ENCODE results near the gene PA2G4.
A peak's percentile ranks its signal among the peaks of the same experiment; 100 is the strongest.
"Not testable (repeated sequence)": the region's sequence is repeated elsewhere in the genome, so short reads cannot be mapped to it uniquely, and the experiment has no call there.

PA2G4 gene

GRCh38 chr12:56155256-56155845, 51.0 kb downstream of the PA2G4 start:
- no peak for DNase-seq

GRCh38 chr12:56156464-56157200, 52.3 kb downstream of the PA2G4 start:
- not testable (repeated sequence) for DNase-seq

DNA sequence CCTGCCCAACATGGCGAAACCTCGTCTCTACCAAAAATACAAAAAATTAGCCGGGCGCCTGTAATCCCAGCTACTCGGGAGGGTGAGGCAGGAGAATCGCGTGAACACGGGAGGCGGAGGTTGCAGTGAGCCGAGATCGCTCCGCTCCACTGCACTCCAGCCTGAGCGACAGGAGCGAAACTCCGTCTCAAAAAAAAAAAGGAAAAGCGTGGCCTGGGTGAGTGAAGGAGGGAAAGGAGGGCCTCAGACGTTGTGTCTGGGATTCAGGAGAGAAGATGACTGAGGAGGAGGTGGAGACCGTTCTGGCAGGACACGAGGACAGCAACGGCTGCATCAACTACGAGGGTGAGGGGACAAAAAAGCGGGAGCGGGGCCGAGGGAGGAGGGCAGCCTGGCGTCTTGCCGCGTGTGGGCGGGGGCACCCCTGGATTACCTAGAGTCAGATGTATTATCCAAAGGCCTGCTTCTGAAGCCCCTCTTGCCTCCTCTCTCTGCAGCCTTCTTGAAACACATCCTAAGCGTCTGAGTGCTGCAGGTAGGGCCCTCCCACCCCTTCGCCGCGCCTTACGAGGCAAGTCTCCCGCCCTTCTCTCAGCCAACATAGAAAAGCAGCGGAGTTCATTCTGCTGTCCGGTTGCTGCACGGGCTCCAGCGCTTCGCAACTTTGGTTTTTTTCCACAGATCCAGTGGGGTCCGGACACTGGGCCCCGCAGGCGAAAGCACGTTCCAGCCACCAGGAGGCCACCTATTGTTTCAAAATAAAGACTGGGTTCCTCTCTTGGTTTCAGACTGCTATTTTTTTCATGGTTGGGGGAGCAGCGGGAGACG, 53.1 kb downstream of the PA2G4 start:
- DNase-seq, result peak; percentile 77

DNA sequence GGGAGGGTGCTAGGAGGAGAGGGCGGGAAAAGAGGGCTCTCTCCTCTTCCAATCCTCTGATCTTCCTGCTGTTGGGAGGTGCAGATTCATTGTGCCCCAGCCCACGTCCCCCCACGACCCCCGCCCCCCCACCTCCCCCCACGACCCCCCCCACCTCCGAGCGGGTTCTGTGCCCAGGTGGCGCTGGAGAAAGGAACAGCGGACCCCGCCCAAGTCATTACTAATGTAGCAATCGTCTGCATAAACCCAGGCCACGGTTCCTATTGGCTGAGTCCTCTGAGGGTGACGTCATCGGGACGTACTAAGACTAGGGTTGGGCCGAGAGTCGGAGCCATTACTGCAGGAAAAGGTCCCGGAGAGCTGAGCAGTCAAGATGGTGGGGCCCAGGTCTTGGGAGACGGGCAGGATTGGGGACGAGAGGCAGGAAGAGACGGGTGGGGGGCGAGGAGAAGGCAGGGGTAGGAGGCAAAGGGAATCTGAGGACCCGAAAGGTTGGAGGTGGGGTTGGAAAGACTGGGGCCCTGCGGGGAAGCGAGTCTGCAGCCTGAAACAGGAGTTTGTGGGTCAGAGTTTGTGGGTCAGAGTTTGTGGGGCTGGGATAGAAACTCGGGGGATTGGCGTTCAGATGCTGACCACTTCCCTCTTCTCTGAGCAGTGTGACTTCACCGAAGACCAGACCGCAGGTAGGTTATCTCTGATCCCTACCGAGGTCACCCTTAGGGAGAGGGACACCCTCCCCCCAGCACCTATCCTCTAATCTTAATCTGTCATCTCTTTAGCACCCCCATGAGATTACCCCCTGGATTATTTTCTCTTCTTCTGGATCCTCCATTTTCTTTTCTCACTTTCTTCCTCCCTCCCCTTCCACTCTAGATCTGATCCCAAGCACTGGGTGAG, 53.9 kb downstream of the PA2G4 start, which contains the start of gene MYL6:
Gene MYL6 (plus strand): TSS at position 331 of the 897 bp plus-strand sequence. CDS start 43 bp downstream, at position 374.
- DNase-seq, result peak; percentile 94

DNA sequence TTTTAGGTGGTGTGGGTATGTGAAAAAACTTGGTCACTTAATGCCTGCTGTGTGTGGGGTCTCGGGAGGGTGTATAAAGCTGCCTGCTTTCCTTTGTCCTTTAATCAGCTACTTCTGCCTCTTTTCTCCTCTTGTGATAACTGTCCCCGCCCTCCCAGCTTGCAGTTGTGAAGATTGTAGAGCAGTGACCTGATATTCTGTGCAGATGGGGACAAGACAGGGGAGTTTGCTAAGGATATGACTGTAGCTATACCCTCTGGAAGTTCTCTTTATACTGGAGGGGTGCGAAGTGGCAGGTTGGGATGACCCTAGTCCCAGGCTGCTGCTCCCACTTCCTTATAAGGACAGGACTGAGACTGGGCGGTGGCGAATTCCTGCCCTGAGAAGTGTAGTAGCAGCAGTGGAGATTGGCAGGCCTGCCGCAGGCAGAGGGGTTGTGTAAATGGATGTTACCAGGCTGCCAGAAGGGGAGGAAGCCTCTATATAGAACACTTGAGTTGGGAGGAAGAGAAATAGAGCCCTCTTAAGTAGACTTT, 54.6 kb downstream of the PA2G4 start:
- peak; percentile 58 for DNase-seq

GRCh38 chr12:56159482-56160192, 55.3 kb downstream of the PA2G4 start:
- no peak for DNase-seq

GRCh38 chr12:56160193-56160763, 55.9 kb downstream of the PA2G4 start:
- DNase-seq, result no peak

- no peak for DNase-seq
Observed at GRCh38 chr12:56160894-56161689, 56.7 kb downstream of the PA2G4 start.

- DNase-seq, result no peak
Observed at GRCh38 chr12:56161690-56162351, 57.5 kb downstream of the PA2G4 start.

GRCh38 chr12:56162468-56163290, 58.3 kb downstream of the PA2G4 start:
- no peak for DNase-seq
